GM12892 (cell line): ENCODE data around the gene STK32B.

ENCODE experiments used
- DNase-seq: peaks from one replicate; pipeline ENCODE4 v3.0.0; 2011; ENCODE audit not compliant: insufficient read length
- FAIRE-seq: peaks from 2 replicates; lab custom pipeline; 2011; peaks lifted over from hg19 to GRCh38; lab: Jason Lieb, UNC
- POLR2A ChIP-seq: IDR thresholded peaks from 2 replicates; pipeline ENCODE4 v1.6.1; 2011; ENCODE audit warnings: low read depth, low read length, control low read depth
- POLR2AphosphoS5 ChIP-seq: IDR thresholded peaks from 2 replicates; pipeline ENCODE4 v1.6.1; 2011; ENCODE audit warnings: low read depth, low read length, control low read depth
- TAF1 ChIP-seq: IDR thresholded peaks from 2 replicates; pipeline ENCODE4 v1.6.1; 2011; ENCODE audit warnings: low read depth, mild to moderate bottlenecking, control low read depth, low read length, borderline replicate concordance

Gene STK32B

DNA sequence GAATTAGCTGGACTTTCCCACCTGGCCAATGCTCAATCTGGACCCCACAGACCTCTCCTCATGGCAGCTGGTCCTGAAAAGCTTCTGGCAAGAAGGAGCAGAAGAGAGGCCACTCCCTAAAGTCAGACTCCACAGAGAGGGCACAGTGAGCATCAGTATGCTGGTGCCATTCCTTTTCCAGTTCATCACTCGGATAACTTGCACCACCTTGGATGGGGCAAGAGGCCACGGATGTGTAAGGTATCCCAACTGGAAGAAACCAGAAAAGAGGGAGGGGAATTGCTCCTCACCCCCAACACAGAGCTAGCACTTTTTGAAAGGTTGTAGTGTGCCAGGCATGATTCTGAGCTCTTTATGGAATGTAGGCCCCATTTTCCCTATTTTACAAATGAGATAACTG is 85.9 kb downstream of the STK32B start:
- no peak for FAIRE-seq
- TF ChIP-seq POLR2AphosphoS5 = no peak
- no peak for TF ChIP-seq POLR2A
- TF ChIP-seq TAF1 = no peak

DNA sequence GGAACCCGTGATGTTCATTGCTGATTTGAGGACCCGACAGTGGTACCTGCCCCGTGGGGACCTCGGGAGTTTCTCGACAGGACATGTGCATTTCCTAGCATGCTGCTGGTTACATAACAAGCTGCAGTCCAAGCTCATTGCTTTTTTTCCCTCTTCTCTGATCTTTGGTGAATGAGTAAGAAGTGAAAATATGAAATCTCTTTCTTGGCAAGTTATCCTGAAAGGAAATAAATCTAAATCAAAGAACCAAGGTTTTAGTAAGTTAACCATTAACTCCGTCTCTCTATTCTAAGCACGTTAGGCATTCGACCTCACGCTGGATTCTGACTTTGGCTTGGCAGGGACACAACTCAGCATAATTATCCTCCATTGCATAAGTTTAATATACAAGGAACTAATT is 86.6 kb downstream of the STK32B start:
- no peak for FAIRE-seq
- no peak for TF ChIP-seq POLR2AphosphoS5
- no peak for DNase-seq

More for the DNA sequence above, 85.9 kb downstream of the STK32B start:
- DNase-seq = no peak

GRCh38 chr4:5138389-5138788 is 87.1 kb downstream of the STK32B start:
- no peak for TF ChIP-seq POLR2A
- no peak for TF ChIP-seq TAF1
- TF ChIP-seq POLR2AphosphoS5 = no peak
- DNase-seq (no peak), FAIRE-seq (no peak)

GRCh38 chr4:5139141-5139540 is 87.9 kb downstream of the STK32B start:
- FAIRE-seq (no peak), DNase-seq (no peak)
- no peak for TF ChIP-seq POLR2AphosphoS5
- no peak for TF ChIP-seq TAF1
- no peak for TF ChIP-seq POLR2A

GRCh38 chr4:5141802-5142201 is 90.5 kb downstream of the STK32B start:
- DNase-seq (no peak), FAIRE-seq (no peak)
- TF ChIP-seq TAF1 (no peak), POLR2A (no peak)

DNA sequence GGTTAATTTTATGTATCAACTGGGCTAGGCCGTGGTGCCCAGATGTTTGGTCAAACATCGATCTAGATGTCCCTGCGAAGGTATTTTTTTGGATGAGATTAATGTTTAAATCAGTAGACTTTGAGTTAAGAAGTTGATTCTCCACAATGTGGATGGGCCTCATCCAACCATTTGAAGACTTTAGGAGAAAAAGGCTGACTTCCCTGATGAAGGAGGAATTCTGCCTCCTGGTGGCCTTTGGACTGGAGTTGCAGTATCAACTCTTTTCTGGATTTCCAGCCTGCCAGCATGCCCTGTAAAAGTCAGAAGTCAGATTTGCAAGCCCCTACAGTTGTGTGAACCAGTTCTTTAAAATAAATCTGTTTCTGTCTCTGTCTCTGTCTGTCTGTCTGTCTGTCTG is 91.4 kb downstream of the STK32B start:
- no peak for DNase-seq
- TF ChIP-seq POLR2A (no peak), POLR2AphosphoS5 (no peak), TAF1 (no peak)
- no peak for FAIRE-seq

DNA sequence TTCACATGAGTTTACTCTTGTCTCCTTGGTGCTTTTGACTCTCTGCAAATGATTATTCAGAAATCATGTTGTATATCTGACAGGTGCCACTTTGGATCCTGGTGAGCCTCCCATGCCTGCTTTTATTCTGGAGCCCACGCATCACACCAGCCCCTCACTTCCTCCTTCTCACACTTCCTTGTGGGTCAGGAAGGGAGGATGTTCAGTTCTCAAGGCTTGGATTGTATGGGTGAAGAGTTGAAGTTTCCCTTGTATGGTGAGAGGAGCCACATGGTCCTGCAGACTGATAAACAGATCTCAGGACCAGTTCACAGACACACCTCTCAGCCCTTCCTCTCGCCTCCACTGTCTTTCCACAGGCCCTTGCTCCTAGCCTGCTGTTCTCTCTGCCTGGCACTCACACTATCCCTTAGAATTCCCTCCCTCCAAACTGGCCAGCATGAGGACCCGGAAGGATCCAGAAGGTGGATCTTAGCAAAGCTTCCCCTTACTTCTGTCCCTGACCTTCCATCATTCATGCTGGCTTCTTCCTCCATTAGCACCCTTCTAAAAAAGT is 92.1 kb downstream of the STK32B start:
- DNase-seq (no peak), FAIRE-seq (no peak)
- TF ChIP-seq POLR2AphosphoS5 = no peak
- TF ChIP-seq TAF1 = no peak
- TF ChIP-seq POLR2A = no peak

DNA sequence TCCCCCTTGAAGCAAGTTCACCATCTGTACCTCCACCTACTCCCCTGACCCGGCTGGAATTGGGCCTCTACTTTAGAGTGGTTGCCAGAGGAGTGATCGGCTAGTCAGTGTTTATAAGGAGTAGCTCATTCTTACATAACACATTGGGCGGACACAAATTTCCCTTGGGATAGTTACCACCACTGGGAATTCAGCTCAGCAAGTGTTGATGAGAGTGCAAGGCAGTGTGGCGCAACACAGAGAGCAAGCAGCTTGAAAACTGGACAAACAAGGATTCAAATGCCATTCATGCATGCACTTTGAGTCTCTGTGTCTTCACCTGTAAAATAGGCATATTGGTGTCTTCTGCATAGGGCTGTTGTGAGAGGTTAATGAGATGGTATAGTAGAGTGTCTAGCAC is 92.7 kb downstream of the STK32B start:
- FAIRE-seq (no peak), DNase-seq (no peak)
- TF ChIP-seq TAF1 (no peak), POLR2A (no peak), POLR2AphosphoS5 (no peak)

GRCh38 chr4:5144384-5144783 is 93.1 kb downstream of the STK32B start:
- FAIRE-seq = no peak
- no peak for DNase-seq
- TF ChIP-seq TAF1 (no peak), POLR2A (no peak), POLR2AphosphoS5 (no peak)

DNA sequence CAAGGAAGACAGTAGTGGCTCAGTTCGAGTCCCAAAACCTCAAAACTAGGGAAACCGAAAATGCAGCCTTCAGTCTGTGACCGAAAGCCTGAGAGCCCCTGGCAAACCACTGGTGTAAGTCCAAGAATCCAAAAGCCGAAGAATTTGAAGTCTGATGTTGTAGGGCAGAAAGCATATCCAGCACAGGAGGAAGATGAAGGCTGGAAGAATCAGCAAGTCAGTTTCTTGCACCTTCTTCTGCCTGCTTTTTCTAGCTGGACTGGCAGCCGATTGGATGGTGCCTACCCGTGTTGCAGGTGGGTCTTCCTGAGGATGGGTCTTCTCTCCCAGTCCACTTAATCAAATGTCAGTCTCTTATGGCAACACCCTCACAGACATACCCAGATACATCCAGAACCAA is 95.0 kb downstream of the STK32B start:
- no peak for TF ChIP-seq POLR2A
- TF ChIP-seq POLR2AphosphoS5 = no peak
- no peak for TF ChIP-seq TAF1
- no peak for DNase-seq
- FAIRE-seq = no peak

- no peak for TF ChIP-seq POLR2A
- no peak for TF ChIP-seq TAF1
- TF ChIP-seq POLR2AphosphoS5 = no peak
- DNase-seq (no peak), FAIRE-seq (no peak)
These were observed 101.2 kb downstream of the STK32B start for GRCh38 chr4:5152521-5152920.

DNA sequence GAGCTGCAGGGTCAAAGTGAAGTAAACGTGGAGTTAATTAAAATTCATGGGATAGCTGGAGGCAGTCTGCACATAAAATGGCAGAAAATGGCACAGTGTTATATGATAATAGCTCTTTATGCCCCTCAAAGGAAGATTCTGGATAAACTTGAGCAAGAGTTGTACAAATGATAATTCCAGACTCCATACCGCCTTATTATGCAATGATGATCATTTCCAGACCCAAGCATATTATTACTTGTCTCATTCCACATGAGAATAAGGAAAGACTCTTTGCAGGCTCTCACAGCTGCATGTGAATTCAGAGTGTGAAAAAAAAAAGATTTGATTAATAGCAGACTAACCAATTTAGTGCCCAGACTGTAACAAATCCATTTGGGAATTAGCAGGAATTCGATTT is 105.4 kb downstream of the STK32B start:
- DNase-seq (no peak), FAIRE-seq (no peak)
- TF ChIP-seq POLR2AphosphoS5 (no peak), TAF1 (no peak), POLR2A (no peak)

- DNase-seq (no peak), FAIRE-seq (no peak)
- TF ChIP-seq POLR2AphosphoS5 (no peak), TAF1 (no peak), POLR2A (no peak)
These were observed 106.8 kb downstream of the STK32B start for GRCh38 chr4:5157791-5158770.
